NT2/D1 (cell line): ENCODE data around the gene TBC1D4.

ENCODE experiments used
- SUZ12 ChIP-seq: IDR thresholded peaks from 2 replicates; pipeline ENCODE4 v1.6.1; 2011; ENCODE audit not compliant: insufficient read length, insufficient read depth; ENCODE audit errors: extremely low read depth
- YY1 ChIP-seq: IDR thresholded peaks from 2 replicates; pipeline ENCODE4 v1.6.1; 2011; ENCODE audit not compliant: insufficient read length, insufficient read depth
- ZNF274 ChIP-seq: IDR thresholded peaks from 2 replicates; pipeline ENCODE4 v1.6.1; 2011; ENCODE audit warnings: mild to moderate bottlenecking, low read depth, low read length

- no peak for TF ChIP-seq YY1
- no peak for TF ChIP-seq SUZ12
- TF ChIP-seq ZNF274: no peak
These were observed 29.2 kb upstream of the TBC1D4 start for GRCh38 chr13:75511051-75511625.
